C4-2B (cell line): Measurements from ENCODE around the gene INPP5E.

Experiments used
- H3K27ac ChIP-seq: fragments of 450-650 bp; 2 replicates; pipeline ENCODE4 v1.5.1; 2017
- ZFX ChIP-seq: fragments of 450-650 bp; IDR thresholded peaks from 2 replicates; pipeline ENCODE4 v1.6.1; 2017
- TF ChIP-seq, protein P1 (sequence below): fragments of 450-650 bp; conservative IDR thresholded peaks from 2 replicates; pipeline ENCODE4 v1.5.1; 2017; ENCODE audit warnings: mild to moderate bottlenecking

INPP5E gene

DNA sequence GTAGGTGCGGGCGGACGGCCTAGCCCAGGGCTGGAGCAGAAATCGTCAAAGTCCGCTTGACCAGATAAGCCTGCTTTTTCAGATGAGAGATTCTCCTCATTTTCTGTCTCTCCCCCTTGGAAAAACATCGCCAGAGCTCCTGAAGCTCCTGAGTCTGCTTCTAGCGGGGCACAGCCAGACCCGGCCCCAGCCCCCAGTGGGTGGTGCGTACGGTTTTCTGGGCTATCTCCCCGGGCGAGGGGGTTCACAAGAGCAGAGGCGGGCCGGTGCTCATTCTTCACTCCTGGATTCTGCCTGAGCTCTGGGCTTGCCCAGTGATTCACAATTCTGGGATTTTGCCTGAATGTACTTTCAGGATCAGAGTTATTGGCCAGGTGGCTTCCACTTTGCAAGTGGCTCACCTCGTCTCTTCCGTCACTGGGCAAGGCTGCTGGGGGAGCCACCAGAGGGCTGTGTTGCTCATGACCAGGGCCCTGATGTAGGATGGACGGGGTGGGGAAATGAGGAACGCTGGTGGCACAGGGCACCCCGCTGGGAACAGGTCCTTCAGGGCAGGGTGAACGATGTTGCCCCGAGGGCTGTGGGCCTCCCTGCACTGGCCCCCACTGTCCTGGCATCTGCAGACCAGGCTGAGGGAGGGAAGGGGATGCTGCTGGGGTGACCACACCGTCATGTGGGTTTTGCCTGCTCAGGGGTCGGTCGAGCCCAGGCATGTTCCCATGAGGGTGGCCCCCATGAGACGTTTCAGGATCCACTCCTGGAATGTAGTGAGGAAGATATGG lies 36.9 kb upstream of the INPP5E start:
- TF ChIP-seq, protein P1, sequence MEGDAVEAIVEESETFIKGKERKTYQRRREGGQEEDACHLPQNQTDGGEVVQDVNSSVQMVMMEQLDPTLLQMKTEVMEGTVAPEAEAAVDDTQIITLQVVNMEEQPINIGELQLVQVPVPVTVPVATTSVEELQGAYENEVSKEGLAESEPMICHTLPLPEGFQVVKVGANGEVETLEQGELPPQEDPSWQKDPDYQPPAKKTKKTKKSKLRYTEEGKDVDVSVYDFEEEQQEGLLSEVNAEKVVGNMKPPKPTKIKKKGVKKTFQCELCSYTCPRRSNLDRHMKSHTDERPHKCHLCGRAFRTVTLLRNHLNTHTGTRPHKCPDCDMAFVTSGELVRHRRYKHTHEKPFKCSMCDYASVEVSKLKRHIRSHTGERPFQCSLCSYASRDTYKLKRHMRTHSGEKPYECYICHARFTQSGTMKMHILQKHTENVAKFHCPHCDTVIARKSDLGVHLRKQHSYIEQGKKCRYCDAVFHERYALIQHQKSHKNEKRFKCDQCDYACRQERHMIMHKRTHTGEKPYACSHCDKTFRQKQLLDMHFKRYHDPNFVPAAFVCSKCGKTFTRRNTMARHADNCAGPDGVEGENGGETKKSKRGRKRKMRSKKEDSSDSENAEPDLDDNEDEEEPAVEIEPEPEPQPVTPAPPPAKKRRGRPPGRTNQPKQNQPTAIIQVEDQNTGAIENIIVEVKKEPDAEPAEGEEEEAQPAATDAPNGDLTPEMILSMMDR = no peak
- no peak for TF ChIP-seq ZFX
- H3K27ac ChIP-seq = no peak overlapping the region

DNA sequence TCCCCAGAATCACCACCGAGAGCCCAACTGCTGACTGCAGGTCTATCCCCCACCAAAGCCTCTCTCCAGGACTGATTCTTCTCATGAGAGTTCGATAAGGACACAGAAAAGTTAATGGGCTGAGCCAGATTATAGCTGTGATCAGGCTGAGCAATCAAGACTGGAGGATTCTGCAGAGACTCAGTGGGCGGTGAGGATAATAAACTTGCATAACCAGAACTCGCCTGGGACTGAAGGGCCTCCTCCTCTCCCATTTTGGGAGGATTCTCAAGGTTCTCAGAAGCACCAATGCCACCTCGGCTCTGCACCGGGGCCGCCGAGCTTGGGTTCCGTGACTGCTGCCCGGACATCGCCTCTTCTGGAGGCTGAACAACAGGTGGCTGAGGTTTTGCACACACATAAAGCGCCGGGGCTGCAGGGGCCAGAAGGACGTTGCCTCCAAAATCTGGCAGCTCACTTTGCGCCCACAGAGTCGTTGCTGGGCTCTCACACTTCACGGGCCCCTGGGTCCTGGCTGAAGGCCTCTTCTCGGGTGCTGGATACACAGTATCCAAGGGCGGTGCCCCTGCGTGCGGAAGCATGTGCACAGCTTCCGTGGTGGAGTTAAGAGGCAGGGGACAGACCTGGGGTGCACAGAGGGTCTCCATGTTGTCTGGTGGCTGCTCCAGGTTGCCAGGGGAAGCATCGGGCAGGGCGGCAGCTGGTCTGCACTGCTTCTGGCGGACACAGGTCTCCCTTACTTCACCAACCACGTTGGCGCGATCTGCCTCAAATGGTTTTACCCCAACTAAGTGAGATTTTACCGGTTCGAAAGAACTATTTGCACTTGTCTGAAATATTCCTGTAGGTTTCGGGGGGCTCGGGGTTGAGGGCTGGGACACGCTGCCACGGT lies 35.6 kb upstream of the INPP5E start:
- TF ChIP-seq, protein P1 = no peak
- no peak for TF ChIP-seq ZFX
- no peak overlapping the region for H3K27ac ChIP-seq

DNA sequence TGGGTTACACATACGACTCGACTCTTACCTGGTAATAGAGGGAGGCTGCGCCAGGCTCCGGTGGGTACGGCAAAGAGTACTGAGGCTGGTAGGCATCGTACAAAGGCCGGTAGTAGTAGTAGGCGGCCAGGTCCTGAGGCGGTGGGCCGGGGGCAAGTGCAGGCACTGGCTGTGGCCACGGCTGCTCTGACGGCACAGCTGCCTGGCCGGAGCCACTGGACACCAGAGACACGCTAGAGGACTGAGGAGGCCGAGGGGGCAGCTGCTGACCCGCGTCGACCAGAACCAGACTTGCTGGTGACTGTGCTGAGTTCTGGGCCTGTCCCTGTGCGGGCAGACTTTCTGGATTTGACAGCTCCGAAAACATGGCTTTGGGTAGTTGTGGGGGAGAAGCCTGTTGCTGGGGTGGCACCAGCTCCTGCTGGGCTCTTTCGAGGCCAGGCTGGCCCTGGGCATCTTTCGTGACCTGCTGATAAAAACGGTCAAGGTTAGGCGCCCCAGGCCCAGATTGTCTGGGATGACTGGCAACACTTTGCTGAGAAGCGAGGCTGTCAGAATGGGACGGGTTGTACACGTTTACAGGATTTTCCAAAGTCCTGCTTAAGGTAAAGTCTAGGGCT lies 34.5 kb upstream of the INPP5E start:
- TF ChIP-seq ZFX = no peak
- TF ChIP-seq, protein P1 = no peak
- no peak overlapping the region for H3K27ac ChIP-seq

DNA sequence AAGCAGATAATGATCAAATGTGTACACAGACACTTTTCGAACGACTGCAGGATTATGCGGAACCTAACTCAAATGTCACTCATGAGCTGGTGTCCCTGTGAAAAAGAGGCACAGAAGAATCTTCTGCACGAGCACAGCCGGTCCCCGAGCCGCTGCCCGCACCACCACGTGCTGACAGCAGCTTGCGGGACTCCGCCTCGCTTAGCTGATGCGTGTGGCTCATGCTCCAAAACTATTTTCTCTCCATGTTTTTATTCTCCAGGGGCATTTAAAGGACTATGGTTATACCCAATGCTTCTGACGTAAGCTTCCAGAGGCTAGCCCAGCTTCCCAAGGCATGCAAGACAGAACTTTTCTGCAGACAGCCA lies 33.7 kb upstream of the INPP5E start:
- TF ChIP-seq, protein P1 = no peak
- H3K27ac ChIP-seq = no peak overlapping the region

DNA sequence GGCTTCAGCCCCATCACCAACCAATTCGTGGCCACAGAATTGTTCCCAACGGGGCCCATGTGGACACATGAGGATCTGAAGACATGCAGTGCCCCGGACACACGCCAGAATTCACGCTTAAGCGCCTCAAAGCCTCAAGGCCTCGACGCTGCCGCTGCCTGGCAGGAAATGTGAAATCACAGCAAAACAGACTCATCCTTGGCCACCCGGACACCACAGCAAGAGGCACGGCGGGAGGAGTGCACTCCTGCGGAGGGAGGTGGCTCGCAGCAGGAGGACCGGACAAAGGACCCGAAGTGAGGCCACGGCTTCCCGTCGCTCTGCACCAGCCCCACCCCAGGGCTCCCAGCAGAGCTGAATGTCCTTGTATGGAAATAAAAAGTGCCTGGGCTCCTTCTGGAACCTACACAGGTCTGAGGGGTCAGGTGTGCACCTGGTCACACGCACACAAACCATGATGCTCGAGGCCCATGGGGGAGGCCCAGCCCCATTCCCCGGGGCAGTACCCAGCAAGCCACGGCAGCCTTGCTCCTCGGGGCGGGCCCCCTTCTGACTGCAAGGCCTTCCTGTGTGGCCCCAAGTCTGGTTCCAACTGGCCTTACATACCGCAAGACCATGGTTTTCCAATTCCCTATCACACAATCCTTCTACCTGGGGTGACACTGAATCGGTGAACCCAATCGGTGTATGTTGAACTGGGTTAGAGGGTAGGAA lies 33.2 kb upstream of the INPP5E start:
- H3K27ac ChIP-seq = no peak overlapping the region
- TF ChIP-seq ZFX = no peak
- TF ChIP-seq, protein P1 = no peak

DNA sequence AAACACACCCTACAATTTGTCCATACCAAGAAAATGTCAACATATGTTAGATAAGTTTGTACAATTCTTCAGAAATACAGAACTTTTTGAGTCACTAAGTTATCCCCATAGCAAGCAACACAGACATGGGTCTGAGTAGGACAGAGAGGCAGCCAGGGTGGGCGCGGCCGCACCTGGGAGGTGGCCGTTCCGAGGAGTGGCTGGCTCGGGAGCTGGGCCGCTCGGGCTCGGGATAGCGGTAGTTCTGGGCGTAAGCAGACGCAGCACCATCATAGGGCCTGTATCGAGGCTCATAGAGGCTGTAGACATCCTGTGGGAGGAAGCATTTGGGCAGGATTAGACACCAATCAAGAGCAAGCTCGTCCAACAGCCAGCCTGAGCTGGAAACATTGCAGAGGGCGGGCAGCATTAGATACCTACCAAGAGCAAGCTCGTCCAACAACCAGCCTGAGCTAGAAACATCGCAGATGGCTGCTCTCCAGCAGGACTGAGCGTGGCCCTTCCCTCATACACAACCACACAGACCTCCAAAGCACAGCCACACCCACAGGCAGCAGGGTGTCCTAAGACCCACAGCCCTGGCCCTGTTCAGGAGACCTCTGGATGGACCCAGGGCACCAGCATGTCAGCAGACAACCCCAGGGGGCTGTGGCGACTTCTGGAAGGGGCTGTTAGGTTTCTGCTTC lies 32.3 kb upstream of the INPP5E start:
- TF ChIP-seq ZFX = no peak
- TF ChIP-seq, protein P1 = no peak
- H3K27ac ChIP-seq = no peak overlapping the region
